ENCODE data around the gene TBC1D9B.

Gene TBC1D9B

GRCh38 chr5:179907556-179908324 is at the start of gene TBC1D9B:
Gene TBC1D9B, minus strand, starts transcription at chr5:179907897. Its CDS starts 76 bp downstream, at chr5:179907821.
- DNase-seq, result peak; percentile 67

GRCh38 chr5:179955630-179956029 is 47.9 kb upstream of the TBC1D9B start:
- no peak for DNase-seq

DNA sequence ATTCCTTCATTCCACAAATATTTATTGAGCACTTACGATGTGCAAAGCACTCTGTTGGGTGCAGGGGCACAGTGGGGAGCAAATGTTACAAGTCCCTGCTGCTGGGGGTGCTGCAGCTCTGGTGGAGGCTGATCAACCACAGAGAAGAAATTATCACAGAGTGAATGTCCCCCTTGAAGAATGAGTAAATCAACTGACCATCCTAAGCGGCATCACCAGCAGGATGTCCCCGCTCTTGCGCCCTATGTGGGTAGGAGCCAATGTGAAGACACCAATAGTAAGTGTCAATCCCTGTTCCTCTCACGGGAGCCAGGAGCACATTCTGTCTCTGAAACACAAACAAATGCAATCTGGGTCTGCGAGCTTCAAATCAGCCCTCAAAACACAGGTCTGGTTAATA is 47.4 kb upstream of the TBC1D9B start:
- peak; percentile 14 for DNase-seq

DNA sequence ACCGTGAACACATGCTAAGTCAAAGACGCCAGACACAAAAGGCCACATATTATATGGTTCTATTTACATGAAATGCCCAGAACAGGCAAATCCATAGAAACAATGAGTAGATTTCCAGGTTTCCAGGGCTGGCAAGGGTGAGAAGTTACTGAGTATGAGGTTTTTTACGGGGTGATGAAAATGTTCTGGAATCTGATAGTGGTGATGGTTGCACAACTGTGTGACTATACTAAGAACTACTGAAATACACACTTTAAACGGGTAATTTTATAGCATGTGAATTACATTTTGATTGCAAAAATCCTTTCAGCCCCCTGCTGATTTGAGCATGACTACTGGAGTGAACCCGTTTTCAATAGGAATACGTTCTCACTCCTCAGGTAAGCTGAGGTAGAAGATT is 46.7 kb upstream of the TBC1D9B start:
- peak; percentile 58 for DNase-seq

DNA sequence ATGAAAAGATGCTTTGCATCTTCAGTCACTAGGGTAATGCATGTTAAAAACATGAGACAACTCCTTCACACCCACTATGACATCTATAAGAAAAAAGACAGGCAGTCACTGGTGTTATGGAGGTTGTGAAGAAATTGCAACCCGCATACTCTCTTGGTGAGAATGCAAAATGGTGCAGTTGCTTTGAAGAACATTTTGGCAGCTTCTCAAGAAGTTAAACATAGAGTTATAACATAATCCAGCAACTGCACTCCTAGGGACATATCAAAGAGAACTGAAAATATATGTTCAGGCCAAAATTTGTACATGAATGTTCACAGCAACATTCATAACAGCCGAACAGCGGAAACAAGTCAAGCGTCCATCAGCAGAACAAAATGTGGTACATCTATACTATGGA is 46.3 kb upstream of the TBC1D9B start:
- peak; percentile 17 for DNase-seq

DNA sequence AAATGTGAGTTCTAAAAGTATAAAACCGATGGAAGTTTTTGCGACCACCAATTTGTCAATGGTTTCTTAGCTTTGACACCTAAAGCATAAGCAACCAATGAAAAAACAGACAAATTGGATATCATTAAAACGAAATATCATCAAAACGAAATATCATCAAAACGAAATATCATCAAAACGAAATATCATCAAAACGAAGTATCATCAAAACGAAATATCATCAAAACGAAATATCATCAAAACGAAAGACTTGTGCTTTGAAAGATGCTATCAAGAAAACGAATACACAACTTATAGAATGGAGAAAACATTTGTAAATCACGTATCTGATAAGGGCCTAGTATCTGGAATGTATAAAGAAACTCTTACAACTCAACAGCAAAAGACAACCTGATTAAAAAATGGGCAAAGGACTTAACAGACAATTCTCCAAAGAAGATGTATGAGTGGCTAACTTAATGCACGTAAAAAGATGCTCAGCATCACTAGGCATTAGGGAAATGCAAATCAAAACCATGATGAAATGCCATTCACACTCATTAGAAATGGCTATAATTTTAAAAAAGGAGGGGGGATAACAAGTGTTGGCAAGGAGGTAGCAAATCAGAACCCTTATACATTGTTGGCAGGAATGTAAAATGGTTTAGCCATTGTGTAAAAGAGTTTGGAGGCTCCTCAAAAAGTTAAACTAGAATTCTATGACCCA is 29.4 kb upstream of the TBC1D9B start:
- no peak for DNase-seq

- DNase-seq, result no peak
These were observed 23.2 kb upstream of the TBC1D9B start for GRCh38 chr5:179930788-179931473.

- no peak for DNase-seq
These were observed 20.1 kb upstream of the TBC1D9B start for GRCh38 chr5:179927824-179928223.

DNA sequence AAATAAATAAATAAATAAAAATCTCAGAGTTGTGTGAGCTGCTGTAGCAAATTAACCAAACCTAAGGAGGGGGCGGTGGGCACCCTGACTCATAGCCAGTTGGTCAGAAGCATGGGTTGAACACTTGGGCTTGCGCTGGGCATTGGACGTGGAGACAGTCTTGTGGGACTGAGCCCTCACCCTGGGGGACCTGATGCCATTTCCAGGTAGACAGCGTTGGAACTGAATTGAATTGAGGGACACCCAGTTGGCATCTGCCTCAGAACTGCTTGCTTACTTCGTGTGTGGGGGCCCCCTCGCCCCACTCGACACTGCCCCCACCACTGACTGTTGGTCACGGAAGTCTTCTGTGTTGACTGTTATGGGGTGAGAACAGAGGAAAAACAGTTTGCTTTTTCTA is 19.0 kb upstream of the TBC1D9B start:
- no peak for DNase-seq

DNA sequence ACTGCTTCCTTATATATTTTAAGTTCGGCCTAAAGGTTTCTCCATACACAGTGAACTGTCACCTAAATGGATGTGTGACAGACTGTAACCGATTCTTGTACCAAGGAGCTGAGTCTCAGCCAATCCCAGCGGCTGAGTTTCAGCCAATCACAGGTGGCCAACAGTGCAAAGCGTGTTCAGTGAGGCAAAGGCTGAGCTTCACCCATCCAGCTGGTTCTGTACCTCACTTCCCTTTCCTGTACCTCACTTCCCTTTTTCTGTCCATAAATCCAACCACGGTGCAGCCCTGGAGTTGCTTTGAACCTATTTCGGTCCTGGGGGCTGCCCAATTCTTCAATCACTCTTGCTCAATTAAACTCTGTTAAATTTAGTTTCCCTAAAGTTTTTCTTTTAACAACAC is 15.7 kb upstream of the TBC1D9B start:
- no peak for DNase-seq

DNA sequence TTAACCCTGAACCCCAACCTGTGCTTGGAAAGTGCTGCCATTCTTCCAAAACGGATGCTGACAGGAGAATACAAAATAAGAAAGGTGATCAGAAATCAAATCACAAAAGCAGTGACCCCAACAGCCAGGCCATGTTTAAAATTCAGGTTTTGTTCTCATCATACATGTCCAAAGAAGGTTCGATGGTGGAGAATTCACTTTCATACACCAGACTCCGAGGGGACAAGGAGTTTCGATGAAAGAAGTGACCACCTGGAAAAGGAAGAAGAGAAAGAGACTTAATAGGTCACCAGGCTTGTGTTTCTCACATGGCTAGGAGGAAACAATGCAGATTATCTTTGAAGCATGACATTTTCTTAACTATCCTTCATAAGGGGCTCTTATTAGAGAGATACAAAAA is 12.5 kb upstream of the TBC1D9B start:
- DNase-seq, result no peak

DNA sequence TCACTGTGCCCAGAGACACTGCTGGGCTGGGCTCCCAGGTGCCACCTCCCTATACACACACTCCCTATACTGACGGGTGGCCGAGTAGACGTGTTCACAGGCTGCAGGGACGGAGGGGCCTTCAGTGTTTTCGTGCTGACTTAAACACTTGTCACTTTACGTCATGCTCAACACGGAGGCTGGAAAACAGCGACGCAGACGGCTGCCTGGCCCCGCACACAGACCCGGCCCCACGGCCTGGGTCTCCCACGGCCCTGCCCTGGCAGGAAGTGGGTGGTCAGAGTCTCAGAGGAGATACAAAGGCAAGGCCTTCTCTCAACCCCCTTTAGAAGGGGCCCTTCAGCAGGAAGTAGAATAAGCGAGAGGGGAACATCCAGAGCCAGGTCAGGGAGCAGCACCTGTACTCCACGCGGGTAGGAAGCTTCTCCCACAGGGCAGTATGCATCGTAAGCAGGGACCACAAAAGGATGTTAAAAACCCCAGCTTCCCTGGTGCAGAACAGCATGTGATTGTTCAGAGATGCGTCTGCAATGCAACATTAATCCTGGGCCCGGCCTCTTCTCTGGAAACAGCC is 11.9 kb upstream of the TBC1D9B start:
- no peak for DNase-seq

DNA sequence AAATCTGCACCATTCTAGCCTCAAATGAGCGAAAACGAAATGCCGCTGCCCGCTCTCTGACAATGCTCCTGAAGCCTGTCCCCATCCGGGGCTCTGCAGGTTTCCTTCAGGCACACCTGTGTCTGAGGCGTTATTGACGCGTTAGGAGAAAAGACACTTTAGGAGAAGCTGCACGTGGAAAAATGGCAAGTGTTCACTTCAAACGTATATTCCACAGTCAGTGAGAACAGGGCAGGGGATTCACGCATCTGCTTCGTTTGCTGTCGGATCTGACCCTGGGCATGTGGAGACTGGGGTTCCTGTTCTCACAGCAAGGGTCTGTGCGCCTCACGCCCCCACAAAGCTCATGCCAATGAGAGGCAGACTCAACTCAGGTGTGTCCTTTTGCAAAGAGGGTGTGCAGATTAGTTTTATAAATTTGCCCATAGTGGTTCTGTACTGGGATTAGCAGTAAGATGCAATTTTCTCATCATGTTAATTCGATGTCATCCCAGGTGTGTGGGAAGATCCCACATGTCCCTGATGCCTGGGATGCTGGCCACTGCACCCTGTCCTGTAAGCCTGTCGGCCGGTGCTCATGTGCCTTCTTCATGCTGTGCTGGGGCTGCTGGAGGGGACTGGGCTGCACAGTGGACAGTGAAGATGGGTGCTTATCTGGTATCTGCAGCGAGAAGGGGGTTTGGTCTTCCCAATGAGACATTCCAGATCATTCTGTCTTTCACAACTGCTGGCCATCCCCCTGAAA is 11.2 kb upstream of the TBC1D9B start:
- DNase-seq, result no peak

DNA sequence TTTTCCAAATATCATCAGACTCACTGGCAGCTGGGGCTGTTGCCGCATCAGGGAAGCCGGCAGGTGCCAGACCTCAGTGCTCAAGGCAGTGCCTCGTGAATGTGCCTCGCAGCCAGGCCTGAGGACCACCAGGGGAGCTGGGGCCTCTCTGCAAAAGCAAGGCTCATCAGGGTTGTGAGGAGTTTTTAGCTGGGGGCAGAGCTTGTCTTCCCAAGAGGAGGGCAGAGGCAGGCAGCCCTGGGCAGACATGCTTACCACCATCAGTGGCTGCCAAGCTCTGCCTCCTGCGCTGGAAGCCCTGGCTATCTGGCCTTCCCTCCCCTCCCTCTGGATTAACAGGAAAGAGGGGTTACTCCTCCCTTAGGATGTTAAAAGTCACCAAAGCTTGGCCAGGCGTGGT is 8.8 kb upstream of the TBC1D9B start:
- no peak for DNase-seq

DNA sequence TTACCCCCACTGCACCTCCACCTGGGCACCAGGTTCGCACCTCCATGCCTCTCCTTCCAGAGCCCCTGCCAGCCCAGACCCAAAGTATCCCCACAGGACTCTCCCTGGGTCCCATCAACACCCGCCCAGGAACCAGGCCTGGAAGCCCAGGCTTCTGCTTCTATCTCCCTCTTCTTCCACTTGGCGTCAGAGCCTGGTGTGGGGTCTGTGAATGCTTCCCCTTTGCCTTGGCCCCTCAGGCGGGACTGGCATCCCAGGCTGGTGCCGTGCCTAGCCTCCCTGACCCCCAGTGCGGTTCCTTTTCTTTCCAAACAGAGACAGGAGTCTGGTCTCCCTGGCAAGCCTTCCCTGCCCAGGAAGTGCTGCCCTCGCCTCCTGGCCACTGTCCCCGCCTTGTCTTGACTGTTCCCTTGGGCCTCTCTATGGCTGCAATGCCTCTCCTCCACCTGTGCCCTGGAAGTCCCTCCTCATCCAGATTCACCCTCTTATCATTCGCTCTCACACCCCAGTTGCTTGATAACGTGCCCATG is 7.8 kb upstream of the TBC1D9B start:
- no peak for DNase-seq

DNA sequence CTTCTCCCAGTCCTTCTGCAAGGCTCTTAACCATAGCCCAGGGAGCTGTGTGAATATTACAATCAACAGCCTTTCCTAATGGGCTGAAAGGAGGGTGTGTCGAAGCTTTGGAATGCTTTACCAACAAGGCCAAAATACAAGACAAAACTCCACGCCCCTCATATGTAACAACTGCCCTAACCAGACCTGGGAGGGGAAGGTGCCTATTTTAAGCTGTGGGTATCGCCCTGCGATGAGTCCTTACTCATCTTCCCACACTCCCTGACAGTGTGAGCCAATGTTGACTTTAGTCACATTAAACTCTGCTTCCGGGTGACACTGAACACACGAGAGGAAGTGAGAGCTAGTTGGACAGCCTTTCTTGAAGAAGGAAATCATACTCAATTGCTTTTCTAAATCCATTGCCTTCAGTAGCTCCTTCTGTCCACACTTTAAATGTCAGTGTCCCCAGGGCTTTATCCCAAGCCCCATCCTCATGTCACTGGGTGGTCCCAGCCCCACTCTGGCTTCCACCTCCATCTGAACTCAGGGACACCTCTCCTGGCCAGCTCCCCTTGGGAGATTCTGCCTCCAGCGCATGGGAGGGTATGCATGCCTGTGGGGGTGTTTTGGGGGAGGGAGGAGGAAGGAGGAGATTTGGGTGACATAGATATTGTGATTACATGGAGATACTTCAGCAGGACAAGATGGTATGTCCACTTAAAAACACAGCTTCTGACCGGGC is 6.5 kb upstream of the TBC1D9B start:
- DNase-seq, result peak; percentile 44

DNA sequence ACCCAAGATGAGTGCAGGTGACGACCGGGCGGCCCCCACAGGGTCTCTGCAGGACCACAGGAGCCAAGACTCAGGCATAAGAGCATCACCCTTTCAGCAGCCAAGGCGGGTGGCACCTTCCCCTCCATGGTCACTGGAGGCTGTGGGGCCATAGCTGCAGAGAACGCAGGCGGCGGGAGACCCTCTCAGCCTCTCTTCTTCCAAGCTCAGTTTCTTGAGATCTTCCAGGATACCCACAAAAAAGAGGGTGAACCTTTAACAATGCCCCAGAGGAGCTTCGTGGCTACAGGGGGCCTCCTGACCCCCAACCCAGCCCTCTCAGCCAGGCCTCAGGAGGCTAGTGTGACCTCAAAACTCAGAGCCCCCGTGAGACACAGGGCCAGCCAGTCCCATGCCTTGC is 5.8 kb upstream of the TBC1D9B start:
- DNase-seq, result no peak

DNA sequence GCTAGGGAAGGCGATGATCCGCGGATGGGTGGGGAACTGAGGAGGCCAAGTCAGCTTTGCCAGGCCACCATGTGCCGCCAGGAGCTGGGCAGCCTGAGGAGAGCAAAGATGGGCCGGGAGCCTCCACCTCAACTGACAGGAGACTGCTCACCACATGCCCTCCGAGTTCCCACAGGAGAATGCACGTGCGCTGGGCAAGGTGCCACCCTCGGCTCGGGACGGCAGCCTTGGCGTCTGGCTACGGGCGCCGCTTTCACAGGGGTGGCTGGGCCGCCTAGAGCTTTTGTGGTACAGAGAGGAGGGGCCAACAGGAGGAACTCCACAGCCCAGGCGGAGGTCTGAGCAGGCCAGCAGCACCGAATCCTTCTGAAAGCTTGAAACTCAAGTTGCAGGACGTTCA is 5.3 kb upstream of the TBC1D9B start:
- no peak for DNase-seq

- no peak for DNase-seq
These were observed 4.7 kb upstream of the TBC1D9B start for GRCh38 chr5:179912386-179912785.

- no peak for DNase-seq
These were observed 1.5 kb upstream of the TBC1D9B start for GRCh38 chr5:179909224-179909623.

- DNase-seq, result no peak
These were observed 831 bp upstream of the TBC1D9B start for GRCh38 chr5:179908528-179908927.

Measured in fibroblast of skin of right quadriceps (primary cell).